HCEC 1CT (cell line): ENCODE results near the gene GARIN1A.
"Not testable (repeated sequence)": the region's sequence is repeated elsewhere in the genome, so short reads cannot be mapped to it uniquely, and the experiment has no call there.

Experiments
- DNase-seq: peaks from one replicate; pipeline ENCODE4 v3.0.0-alpha.2; 2017

GARIN1A gene

GRCh38 chr7:128683738-128684137 is 11.6 kb downstream of the GARIN1A start:
- DNase-seq: not testable (repeated sequence)

DNA sequence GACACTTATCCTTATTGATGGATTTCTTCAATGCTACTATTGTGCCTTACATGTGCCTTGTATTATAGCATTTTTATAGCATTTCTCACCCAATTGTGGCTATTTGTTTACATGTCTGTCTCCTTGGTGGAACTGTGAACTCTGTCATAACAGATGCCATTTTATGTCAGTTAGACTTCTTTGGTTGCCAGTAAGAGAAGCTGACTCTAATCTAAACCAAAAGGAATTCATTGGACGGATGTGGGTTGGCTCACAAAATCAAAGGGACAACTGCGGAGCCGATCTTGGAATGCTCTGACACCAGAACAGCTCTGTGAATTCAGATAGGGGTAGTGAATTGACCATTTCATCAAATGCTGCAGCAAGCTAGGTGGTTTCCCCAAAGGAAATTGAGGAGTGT is 15.0 kb downstream of the GARIN1A start:
- no peak for DNase-seq

DNA sequence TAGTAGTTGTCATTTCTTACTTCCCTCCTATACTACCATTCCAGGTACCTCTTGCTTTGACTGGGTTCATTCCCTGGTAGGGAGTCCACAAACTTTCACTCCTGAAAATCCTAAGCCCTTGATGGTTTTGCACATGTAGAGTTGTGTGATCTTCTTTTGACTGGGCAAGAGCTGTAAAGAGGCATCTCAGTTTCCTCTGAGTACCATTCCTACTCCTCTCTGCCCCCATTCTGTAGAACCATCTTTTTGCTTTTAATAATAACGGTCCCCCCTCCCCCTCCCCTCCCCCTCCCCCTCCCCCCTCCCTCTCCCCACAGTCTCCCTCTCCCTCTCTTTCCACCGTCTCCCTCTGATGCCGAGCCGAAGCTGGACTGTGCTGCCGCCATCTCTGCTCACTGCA is 16.4 kb downstream of the GARIN1A start:
- DNase-seq: no peak

- not testable (repeated sequence) for DNase-seq
Measured at GRCh38 chr7:128689161-128689935, 17.3 kb downstream of the GARIN1A start.

- no peak for DNase-seq
Measured at GRCh38 chr7:128691227-128691626, 19.1 kb downstream of the GARIN1A start.

- DNase-seq: no peak
Measured at GRCh38 chr7:128692623-128693270, 20.7 kb downstream of the GARIN1A start.

GRCh38 chr7:128693373-128694015 is 21.4 kb downstream of the GARIN1A start:
- no peak for DNase-seq

- DNase-seq: no peak
Measured at GRCh38 chr7:128694738-128695137, 22.6 kb downstream of the GARIN1A start.

GRCh38 chr7:128697302-128697905 is 25.3 kb downstream of the GARIN1A start:
- DNase-seq: peak; percentile 80

DNA sequence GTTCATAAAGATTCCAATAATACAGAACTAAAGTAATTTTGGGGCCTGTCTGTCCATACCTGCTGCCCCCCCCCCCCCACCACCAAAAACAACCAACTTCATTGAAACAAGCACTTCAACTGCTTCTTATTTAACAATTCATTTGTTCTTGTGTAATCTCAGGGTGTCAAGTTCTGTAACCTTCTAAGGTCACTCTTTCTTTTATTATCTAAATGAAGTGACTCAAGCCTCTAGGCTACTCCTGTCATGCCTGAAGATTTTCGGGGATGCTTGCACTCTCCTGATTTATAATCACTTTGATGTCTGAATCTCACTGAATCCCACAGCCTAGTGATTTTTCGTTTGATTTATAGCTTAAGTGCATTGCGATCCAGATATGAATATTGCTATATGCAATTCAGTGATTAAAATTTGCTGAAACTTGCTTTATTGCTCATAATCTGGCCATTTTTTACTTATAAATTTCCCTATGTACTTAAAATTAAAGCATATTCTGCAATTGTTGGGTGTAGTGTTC is 27.2 kb downstream of the GARIN1A start:
- DNase-seq: no peak

GRCh38 chr7:128699895-128700294 is 27.8 kb downstream of the GARIN1A start:
- DNase-seq: no peak

DNA sequence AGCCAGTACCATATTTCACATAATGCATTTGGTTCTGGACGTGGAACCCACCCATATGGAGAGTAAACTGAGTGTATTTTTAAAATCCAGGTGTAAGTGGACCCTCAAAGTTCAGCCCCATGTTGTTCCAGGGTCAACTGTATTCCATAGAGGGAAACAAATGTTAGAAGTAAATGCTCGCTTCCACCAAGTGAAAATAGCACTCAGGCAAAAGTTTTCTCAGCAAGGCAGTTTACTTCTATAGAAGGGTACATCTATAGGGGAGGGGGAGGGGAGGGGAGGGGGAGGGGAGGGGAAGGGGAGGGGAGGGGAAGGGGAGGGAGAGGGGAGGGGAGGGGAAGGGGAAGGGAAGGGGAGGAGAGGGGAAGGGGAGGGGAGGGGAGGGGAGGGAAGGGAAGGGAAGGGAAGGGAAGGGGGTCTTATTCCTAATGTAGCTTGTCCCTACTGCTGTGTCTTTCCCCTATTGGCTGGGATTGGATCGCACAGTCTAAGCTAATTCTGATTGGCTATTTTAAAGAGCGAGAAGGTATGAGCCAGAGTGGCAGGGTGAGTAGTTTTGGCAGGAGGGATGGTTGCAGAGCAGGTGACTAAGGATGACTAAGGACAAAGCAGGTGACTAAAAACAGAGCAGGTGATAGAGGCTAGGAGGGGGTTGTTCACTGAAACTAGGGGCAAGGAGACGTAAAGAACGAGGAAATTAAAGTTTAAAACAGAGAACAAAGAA is 29.1 kb downstream of the GARIN1A start:
- DNase-seq: no peak

DNA sequence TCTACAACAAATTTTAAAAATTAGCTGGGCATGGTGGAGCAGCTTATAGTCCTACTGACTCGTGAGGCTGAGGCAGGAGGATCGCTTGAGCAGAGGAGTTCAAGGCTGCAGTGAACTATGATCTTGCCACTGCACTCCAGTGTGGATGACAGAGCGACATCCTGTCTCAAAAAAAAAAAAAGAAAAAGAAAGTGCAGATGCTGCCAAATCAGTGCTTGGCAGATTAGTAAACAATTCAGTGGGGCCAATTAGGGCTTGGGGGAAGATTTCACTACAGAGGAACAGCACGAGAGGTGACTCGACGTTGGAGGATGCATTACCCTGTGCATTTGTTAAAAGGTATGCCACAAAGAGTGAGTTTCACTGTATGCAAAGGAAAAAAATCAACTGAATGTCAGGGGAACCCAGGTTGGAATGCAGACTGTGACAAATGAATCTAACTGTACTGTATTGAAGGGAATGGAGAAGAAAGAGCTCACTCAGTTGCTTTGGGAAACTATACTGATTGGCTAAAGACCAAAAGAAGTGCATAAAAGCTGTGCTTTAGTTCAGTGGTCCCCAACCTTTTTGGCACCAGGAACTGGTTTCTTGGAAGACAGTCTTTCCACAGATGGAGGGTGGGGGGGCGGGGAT is 31.6 kb downstream of the GARIN1A start:
- DNase-seq: peak; percentile 10

GRCh38 chr7:128705891-128706333 is 33.8 kb downstream of the GARIN1A start:
- DNase-seq: peak; percentile 50

DNA sequence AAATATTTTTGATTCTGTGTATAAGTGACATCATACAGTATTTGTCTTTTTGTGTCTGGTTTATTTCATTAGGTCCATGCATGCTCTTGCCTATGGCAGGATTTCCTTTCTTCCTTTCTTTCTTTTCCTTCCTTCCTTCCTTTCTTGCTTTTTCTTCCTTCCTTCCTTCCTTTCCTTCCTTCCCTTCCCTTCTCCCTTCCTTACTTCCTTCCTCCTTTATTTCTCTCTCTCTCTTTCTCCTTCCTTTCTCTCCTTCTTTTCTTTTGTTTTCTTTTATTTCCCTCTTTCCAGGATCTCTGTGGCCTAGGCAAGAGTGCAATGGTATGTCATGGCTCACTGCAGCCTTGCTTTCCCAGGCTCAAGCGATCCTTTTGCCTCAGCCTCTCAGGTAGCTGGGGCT is 35.7 kb downstream of the GARIN1A start:
- no peak for DNase-seq

- no peak for DNase-seq
Measured at GRCh38 chr7:128708235-128708634, 36.1 kb downstream of the GARIN1A start.

DNA sequence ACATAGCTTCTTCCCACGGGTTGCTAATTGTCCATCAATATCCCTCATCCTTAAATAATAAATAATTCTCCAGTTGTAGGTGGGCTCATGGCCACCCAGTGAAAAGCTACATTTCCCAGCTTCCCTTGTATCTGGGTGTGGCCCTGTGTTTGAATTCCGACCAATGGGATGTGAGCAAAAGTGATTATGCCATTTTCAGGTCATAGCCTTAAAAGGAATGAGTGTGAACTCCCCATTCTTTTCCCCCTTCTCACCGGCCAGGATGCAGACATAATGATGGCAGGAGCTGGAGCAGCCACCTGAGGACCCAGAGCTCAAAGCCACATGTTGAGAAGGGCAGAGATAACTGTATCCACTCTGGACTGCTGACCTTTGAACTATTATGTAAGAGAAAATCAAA is 36.7 kb downstream of the GARIN1A start:
- no peak for DNase-seq

DNA sequence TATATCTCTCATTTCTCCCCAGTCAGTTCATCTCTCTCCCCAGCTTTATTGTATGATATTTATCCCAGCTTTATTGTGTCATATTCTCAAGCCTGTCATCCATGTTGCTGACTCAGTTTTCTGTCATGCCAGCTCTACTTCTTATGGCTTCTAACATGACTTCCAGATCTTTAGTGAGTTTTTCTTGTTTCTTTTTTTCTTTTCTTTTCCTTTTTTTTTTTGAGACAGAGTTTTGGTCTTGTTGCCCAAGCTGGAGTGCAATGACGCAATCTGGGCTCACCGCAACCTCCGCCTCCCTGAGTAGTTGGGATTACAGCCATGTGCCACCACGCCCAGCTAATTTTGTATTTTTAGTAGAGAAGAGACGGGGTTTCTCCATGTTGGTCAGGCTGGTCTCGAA is 38.4 kb downstream of the GARIN1A start:
- peak; percentile 15 for DNase-seq

GRCh38 chr7:128713794-128714193 is 41.7 kb downstream of the GARIN1A start:
- no peak for DNase-seq

DNA sequence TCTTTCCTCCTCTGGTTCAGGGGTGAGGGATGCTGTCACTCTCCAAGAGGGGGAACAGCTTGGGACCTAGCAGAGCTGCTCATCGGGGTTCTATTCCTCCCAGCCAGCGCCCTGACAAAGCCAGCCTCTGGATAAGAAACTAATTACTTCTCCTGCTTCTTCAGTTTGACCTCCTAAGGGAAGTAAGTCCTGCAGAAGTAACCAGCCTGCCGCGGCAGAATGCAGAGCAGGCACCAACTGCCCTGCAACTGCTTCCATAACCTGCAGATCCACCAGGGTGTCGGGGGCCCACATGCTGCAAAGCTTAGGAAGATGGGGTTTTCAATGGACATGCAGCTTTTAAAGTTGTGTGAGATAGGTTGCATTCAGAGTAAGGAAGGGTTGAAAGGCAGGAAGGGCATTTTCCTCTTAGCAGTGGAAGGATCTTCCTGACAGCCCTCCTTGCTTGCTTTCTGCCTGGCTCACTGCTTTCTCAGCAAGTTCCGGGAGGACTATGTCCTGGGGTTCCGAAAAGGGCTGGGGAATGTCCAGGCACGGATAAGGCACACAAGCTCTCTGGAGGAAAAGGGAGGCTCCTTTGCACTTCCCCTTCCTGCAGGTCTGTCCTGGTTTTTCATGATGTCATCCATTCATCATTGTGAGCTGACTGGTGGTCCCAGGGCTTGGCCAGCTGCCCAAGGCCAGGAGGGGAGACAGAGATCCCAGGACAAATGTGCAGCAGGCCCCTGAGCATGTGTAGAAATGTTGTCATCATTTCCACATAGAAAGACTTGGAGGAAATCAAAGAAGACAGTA is 42.8 kb downstream of the GARIN1A start:
- no peak for DNase-seq

DNA sequence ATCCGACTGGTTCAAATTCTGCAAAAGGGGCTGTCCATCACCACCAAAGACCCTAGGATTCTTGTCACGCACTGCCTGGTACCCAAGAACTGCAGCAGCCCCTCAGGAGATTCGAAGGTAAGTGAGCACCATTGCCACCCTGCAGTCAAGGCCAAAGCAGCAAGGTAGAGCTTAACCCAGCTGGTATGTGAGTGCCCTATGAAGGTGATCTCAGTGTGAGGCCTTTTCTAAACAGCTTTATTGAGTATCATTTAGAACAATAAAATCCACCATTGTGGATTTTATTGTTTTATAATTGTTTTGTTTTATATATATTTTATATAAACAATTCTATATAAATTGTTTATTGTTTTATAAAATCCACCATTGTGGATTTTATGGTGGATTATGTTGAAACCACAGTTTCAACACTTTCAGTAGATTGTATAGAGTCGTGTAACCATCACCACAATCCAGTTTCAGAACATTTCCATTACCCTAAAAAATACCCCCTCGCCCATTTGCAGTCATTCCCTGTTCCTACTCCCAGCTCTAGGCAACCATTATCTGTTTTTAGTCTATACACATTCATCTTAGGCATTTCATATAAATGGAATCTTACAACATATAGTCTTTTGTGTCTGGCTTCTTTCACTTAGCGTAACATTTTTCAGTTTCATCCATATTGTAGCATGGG is 47.0 kb downstream of the GARIN1A start:
- no peak for DNase-seq
